ENCODE data around the gene LYRM7.
"Not testable (repeated sequence)": the region's sequence is repeated elsewhere in the genome, so short reads cannot be mapped to it uniquely, and the experiment has no call there.

Gene LYRM7

DNA sequence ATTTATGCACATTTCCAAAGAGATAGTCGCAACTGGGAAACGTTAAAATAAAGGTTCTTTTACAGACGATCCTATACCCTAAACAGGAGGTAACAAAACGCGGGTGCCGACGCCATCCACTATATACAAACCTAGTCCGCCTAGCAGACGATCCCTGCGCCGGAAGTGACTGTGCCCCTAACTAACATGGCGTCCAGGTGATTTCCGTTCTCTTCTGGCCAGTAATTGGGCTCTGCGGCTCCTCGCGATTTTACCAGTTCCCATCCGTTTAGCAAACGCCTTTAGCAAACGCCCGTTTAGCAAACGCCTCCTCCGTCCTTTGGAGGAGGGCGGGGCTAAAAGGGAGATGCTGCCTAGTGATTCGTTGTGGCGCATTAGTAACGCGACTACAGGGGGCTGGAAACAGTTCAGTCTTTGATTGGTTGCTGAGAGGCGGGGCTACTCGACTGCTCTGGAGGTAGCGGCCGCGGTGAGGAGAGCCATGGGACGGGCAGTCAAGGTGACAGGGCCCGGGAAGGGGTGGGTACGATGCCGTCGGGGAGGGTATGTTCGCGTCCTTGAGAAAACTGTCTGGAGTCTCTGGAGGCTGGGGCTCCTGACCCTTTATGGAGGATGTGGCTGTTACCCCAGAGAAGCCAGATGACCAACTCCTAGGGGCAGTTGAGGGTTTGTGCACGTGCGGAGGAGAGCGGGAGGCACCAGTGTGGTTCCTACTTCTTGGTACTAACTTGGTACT, at the start of gene LYRM7:
TSS of gene LYRM7 (plus strand) at position 405 of the 736 bp plus-strand sequence. CDS start at position 482, 77 bp downstream.
- peak; percentile 98 for DNase-seq
- Mint-ChIP-seq H3K27ac (peak within 1 kb of the TSS; percentile 97), H3K36me3 (peaks cover 10% of the 10 kb centered on the region), H3K9me3 (no peaks in the 10 kb centered on the region), H3K4me3 (peak within 1 kb of the TSS; percentile 100), H3K4me1 (peaks cover 54% of the 10 kb centered on the region), H3K27me3 (no peaks in the 10 kb centered on the region)
- CTCF ChIA-PET: interaction anchor here (1.1 to 1.3 kb wide), 2 partner anchors 39 to 212 kb away, joined by 3 to 4 read pairs; no protein-coding TSS in a partner anchor

DNA sequence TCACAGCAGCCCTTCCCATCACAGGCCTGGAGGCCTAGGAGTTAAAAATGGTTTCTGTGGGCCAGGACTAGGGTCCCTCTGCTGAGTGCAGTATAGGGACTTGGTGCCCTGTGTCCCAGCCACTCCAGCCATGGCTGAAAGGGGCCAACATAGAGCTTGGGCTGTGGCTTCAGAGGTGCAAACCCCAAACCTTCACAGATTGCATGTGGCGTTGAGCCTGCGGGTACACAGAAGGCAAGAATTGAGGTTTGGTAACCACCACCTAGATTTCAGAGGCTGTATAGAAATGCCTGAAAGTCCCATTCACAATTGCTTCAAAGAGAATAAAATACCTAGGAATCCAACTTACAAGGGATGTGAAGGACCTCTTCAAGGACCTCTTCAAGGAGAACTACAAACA, 43.5 kb upstream of the LYRM7 start:
- H3K4me1 Mint-ChIP-seq, DNase-seq, H3K4me3 Mint-ChIP-seq, CTCF ChIA-PET, H3K27ac Mint-ChIP-seq, H3K27me3 Mint-ChIP-seq, H3K36me3 Mint-ChIP-seq: not testable (repeated sequence)
- H3K9me3 Mint-ChIP-seq: peaks cover 16% of the 10 kb centered on the region

DNA sequence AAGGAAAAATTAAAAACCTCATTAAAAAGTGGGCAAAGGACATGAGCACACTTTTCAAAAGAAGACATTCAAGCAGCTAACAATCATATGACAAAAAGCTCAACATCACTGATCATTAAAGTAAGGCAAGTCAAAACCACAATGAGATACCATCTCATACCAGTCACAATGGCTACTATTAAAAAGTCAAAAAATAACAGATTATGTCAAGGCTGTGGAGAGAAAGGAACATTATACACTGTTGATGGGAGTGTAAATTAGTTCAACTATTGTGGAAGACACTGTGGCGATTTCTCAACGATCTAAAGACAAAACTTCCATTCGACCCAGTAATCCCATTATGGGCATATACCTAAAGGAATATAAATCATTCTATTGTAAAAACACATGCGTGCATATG, 41.4 kb upstream of the LYRM7 start:
- H3K4me3 Mint-ChIP-seq: no peak overlapping the region

DNA sequence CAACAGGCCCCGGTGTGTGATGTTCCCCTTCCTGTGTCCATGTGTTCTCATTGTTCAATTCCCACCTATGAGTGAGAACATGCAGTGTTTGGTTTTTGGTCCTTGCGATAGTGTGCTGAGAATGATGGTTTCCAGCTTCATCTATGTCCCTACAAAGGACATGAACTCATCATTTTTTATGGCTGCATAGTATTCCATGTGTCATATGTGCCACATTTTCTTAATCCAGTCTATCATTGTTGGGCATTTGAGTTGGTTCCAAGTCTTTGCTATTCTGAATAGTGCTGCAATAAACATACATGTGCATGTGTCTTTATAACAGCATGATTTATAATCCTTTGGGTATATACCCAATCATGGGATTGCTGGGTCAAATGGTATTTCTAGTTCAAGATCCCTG, 37.7 kb upstream of the LYRM7 start:
- H3K27ac Mint-ChIP-seq, H3K4me1 Mint-ChIP-seq, CTCF ChIA-PET, H3K27me3 Mint-ChIP-seq, H3K4me3 Mint-ChIP-seq, H3K36me3 Mint-ChIP-seq, DNase-seq: not testable (repeated sequence)
- peaks cover 14% of the 10 kb centered on the region for H3K9me3 Mint-ChIP-seq

More for the DNA sequence above, 41.4 kb upstream of the LYRM7 start:
- Mint-ChIP-seq H3K36me3 (no peaks in the 10 kb centered on the region), H3K9me3 (peaks cover 11% of the 10 kb centered on the region), H3K27me3 (no peaks in the 10 kb centered on the region), H3K4me1 (no peaks in the 10 kb centered on the region), H3K27ac (no peak overlapping the region)
- CTCF ChIA-PET: no interaction called here
- no peak for DNase-seq

GRCh38 chr5:131138406-131138805, 32.3 kb upstream of the LYRM7 start:
- peak; percentile 32 for DNase-seq
- H3K36me3 Mint-ChIP-seq, H3K4me3 Mint-ChIP-seq, CTCF ChIA-PET, H3K27me3 Mint-ChIP-seq, H3K27ac Mint-ChIP-seq: not testable (repeated sequence)
- Mint-ChIP-seq H3K4me1 (peaks cover 16% of the 10 kb centered on the region), H3K9me3 (peaks cover 18% of the 10 kb centered on the region)

- CTCF ChIA-PET: no interaction called here
- peaks cover 15% of the 10 kb centered on the region for H3K9me3 Mint-ChIP-seq
- H3K36me3 Mint-ChIP-seq: peaks cover 6% of the 10 kb centered on the region
- no peak overlapping the region for H3K27ac Mint-ChIP-seq
- peaks cover 16% of the 10 kb centered on the region for H3K4me1 Mint-ChIP-seq
- peaks cover 5% of the 10 kb centered on the region for H3K27me3 Mint-ChIP-seq
- no peak overlapping the region for H3K4me3 Mint-ChIP-seq
- DNase-seq: no peak
These were observed 31.4 kb upstream of the LYRM7 start for GRCh38 chr5:131139321-131139720.

DNA sequence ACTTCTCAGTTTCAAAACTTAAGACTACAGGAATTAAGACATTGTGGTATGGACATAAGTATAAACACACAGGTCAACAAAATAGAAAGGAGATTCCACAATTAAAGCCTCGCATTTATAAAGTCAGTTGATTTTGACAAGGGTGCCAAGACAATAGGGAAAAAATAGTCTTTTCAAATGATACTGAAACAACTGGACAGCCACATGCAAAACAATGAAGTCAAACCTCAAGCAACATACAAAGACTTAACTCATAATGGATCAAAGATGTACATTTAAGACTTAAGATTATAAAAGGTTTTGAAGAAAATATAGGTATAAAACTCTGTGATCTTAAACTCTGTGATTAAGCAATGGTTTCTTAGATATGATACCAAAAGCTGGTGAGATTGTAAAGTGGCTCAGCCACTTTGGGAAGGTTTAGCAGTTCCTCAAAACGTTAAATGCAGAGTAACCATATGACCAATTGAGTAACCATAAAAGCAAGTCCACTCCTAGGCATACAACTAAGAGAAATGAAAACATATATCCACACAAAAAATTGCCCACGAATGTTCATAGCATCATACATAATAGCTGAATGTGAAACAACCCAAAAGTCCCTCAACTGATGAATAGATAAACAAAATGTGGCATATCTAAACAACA, 27.6 kb upstream of the LYRM7 start:
- peaks cover 7% of the 10 kb centered on the region for H3K4me1 Mint-ChIP-seq
- H3K27ac Mint-ChIP-seq: no peak overlapping the region
- peaks cover 3% of the 10 kb centered on the region for H3K9me3 Mint-ChIP-seq
- H3K4me3 Mint-ChIP-seq: no peak overlapping the region
- CTCF ChIA-PET: no interaction called here
- H3K27me3 Mint-ChIP-seq: no peaks in the 10 kb centered on the region
- H3K36me3 Mint-ChIP-seq: no peaks in the 10 kb centered on the region
- no peak for DNase-seq

DNA sequence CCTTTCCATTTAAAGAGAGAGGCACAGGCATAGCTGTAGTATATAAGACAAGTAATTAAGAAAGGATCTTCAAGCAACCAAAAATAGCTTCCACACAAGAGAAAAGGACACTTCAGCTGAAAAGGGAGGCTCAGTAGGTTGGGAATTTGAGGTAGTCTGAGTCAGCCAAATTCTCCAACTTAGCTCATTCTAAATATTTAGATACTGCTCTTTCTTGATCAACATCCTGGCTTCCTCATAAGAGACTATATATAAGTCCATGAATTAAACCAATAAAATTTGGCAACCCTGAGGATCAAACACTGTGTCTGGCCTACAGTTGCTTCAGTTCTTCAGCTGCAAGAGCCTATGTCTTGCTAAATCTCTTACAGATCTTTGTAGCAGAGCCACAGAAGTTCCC, 23.5 kb upstream of the LYRM7 start:
- Mint-ChIP-seq H3K9me3 (no peaks in the 10 kb centered on the region), H3K4me1 (no peaks in the 10 kb centered on the region), H3K27me3 (no peaks in the 10 kb centered on the region), H3K36me3 (no peaks in the 10 kb centered on the region), H3K4me3 (no peak overlapping the region), H3K27ac (no peak overlapping the region)
- DNase-seq: no peak
- CTCF ChIA-PET: no interaction called here

DNA sequence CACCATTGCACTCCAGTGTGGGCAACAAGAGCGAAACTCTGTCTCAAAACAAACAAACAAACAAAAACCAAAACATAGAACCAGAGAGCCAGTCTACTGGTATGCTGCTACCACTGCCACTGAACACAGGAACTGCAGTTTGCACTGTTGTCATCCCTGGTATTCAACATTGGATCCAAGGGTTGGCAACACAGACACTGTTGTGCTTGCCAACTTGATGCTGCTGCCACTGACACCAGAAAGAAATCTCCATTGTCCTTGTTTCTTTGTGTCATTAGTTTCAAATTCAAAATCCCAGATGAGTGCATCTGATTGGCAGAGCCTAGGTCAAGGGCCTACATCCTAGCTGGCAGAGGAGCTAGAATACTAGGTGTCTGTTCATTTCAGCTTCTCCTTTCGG, 21.9 kb upstream of the LYRM7 start:
- CTCF ChIA-PET: no interaction called here
- Mint-ChIP-seq H3K36me3 (peaks cover 1% of the 10 kb centered on the region), H3K27ac (no peak overlapping the region), H3K9me3 (no peaks in the 10 kb centered on the region), H3K4me3 (no peak overlapping the region), H3K27me3 (no peaks in the 10 kb centered on the region), H3K4me1 (no peaks in the 10 kb centered on the region)
- no peak for DNase-seq

- H3K27me3 Mint-ChIP-seq: no peaks in the 10 kb centered on the region
- H3K9me3 Mint-ChIP-seq: no peaks in the 10 kb centered on the region
- no peak for DNase-seq
- no peak overlapping the region for H3K27ac Mint-ChIP-seq
- peaks cover 4% of the 10 kb centered on the region for H3K36me3 Mint-ChIP-seq
- CTCF ChIA-PET: no interaction called here
- no peak overlapping the region for H3K4me3 Mint-ChIP-seq
- H3K4me1 Mint-ChIP-seq: no peaks in the 10 kb centered on the region
These were observed 20.3 kb upstream of the LYRM7 start for GRCh38 chr5:131150408-131150807.

- Mint-ChIP-seq H3K36me3 (peaks cover 8% of the 10 kb centered on the region), H3K4me1 (peaks cover 3% of the 10 kb centered on the region), H3K27me3 (no peaks in the 10 kb centered on the region), H3K9me3 (no peaks in the 10 kb centered on the region), H3K4me3 (no peak overlapping the region), H3K27ac (no peak overlapping the region)
- no peak for DNase-seq
- CTCF ChIA-PET: interaction anchor here (0.6 kb wide), 1 partner anchor 10 kb away, joined by 3 read pairs; no protein-coding TSS in a partner anchor
These were observed 19.5 kb upstream of the LYRM7 start for GRCh38 chr5:131151216-131151615.

- H3K4me1 Mint-ChIP-seq: peaks cover 38% of the 10 kb centered on the region
- peaks cover 48% of the 10 kb centered on the region for H3K36me3 Mint-ChIP-seq
- CTCF ChIA-PET: no interaction called here
- H3K27ac Mint-ChIP-seq: peak overlapping the region; percentile 54
- H3K4me3 Mint-ChIP-seq: no peak overlapping the region
- no peak for DNase-seq
- H3K9me3 Mint-ChIP-seq: no peaks in the 10 kb centered on the region
- H3K27me3 Mint-ChIP-seq: no peaks in the 10 kb centered on the region
These were observed 14.4 kb upstream of the LYRM7 start for GRCh38 chr5:131156385-131156784.

- Mint-ChIP-seq H3K4me3 (no peak overlapping the region), H3K36me3 (peaks cover 52% of the 10 kb centered on the region), H3K9me3 (no peaks in the 10 kb centered on the region), H3K27me3 (no peaks in the 10 kb centered on the region), H3K4me1 (peaks cover 43% of the 10 kb centered on the region), H3K27ac (no peak overlapping the region)
- CTCF ChIA-PET: no interaction called here
- DNase-seq: no peak
These were observed 13.8 kb upstream of the LYRM7 start for GRCh38 chr5:131156957-131157356.

DNA sequence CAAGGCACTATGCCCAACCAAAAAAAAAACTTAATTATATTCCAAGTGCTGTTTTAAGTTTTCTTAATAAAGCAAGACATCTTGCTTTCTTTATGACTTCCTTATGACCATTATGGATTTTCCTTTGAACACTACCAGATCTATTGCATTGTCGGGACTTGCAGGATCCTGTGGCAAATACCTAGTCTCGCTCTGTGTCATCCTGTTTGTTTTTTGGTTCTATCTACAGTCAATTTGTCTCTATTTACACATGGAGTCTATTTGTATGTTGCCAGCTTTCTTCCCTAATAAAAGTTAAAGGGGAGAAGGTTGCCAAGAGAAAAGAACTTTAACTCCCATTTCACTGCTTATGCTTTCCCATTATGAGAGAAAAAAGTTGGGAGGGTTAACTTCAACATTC, 10.6 kb upstream of the LYRM7 start:
- DNase-seq: no peak
- Mint-ChIP-seq H3K36me3 (peaks cover 65% of the 10 kb centered on the region), H3K4me1 (peaks cover 58% of the 10 kb centered on the region), H3K27me3 (peaks cover 3% of the 10 kb centered on the region), H3K27ac (no peak overlapping the region), H3K4me3 (no peak overlapping the region), H3K9me3 (no peaks in the 10 kb centered on the region)
- CTCF ChIA-PET: interaction anchor here (1.0 kb wide), 1 partner anchor 263 kb away, joined by 3 read pairs; no protein-coding TSS in a partner anchor

Measured in activated naive CD4-positive, alpha-beta T cell treated with anti-CD3 and anti-CD28 coated beads, Interleukin-2, amount 10 ng/mL, durations not matched to agents 7 days and 5 days (primary cell).